CD4-positive, alpha-beta T cell (primary cell): ENCODE results near the gene GTPBP2. TPM values are rescaled to one million over a fixed set of nuclear protein-coding genes. Genes with fewer than 3 reads are reported as not detected.
"Not testable (repeated sequence)": the region's sequence is repeated elsewhere in the genome, so short reads cannot be mapped to it uniquely, and the experiment has no call there.

Source experiments
- ATAC-seq: fragments of 200-7000 bp; cut with Tn5 transposase; one replicate; pipeline ENCODE4 v1.10.0; 2022; ENCODE audit warnings: mild to moderate bottlenecking; ENCODE audit not compliant: poor library complexity
- CTCF ChIA-PET: fragments of 350-600 bp; sonication (Branson Sonifier 250); formaldehyde crosslinking; loops from one replicate; lab custom pipeline; 2021; ENCODE audit warnings: antibody characterized with exemption, inconsistent platforms; lab: Charles Lee
- POLR2A ChIA-PET: fragments of 350-600 bp; sonication (Branson Sonifier 250); formaldehyde crosslinking; loops from one replicate; lab custom pipeline; 2021; ENCODE audit warnings: antibody characterized with exemption, inconsistent platforms; lab: Charles Lee
- DNase-seq, 14 experiments: peaks; one replicate each; pipeline ENCODE4 v3.0.0-alpha.2; 2013 to 2020; ENCODE audit warnings: mixed read lengths in 2 of 14
- H3K27ac ChIP-seq, 2 donors: one replicate each; pipeline versions ENCODE4 v1.5.1 to v1.7.0; 2013; ENCODE audit warnings: low read length in 2 of 2, low read depth in 1 of 2, mild to moderate bottlenecking in 1 of 2
- H3K27me3 ChIP-seq, 2 experiments: 1 replicate in 1 of 2; 2 replicates in 1 of 2; pipeline versions ENCODE4 v1.6.1 to v1.7.0; 2013; ENCODE audit warnings: low read length in 2 of 2, control low read depth in 1 of 2, mild to moderate bottlenecking in 1 of 2, moderate library complexity in 1 of 2; ENCODE audit not compliant: insufficient read depth in 2 of 2, control insufficient read depth in 1 of 2
- H3K36me3 ChIP-seq: one replicate; pipeline ENCODE4 v1.6.1; 2013; ENCODE audit warnings: low read length, control low read depth; ENCODE audit not compliant: insufficient read depth
- H3K4me1 ChIP-seq: one replicate; pipeline ENCODE4 v1.6.1; 2013; ENCODE audit warnings: low read length, control low read depth; ENCODE audit not compliant: insufficient read depth
- H3K4me3 ChIP-seq: one replicate; pipeline ENCODE4 v1.5.1; 2013; ENCODE audit warnings: mild to moderate bottlenecking, low read length, moderate library complexity
- H3K9me3 ChIP-seq, 2 experiments: 1 replicate in 1 of 2; 2 replicates in 1 of 2; pipeline versions ENCODE4 v1.6.1 to v1.7.0; 2013; ENCODE audit warnings: low read length in 2 of 2, mild to moderate bottlenecking in 2 of 2, control low read depth in 1 of 2, moderate library complexity in 1 of 2; ENCODE audit not compliant: control insufficient read depth in 1 of 2, insufficient read depth in 1 of 2
- H3K27ac Mint-ChIP-seq: one replicate; pipeline ENCODE4 v1.8.0; 2020; ENCODE audit warnings: mixed read lengths
- H3K27me3 Mint-ChIP-seq: one replicate; pipeline ENCODE4 v1.8.0; 2021; ENCODE audit warnings: mixed read lengths
- H3K36me3 Mint-ChIP-seq: one replicate; pipeline ENCODE4 v1.8.0; 2021; ENCODE audit warnings: low read depth, mixed read lengths
- H3K4me1 Mint-ChIP-seq: one replicate; pipeline ENCODE4 v1.8.0; 2021; ENCODE audit warnings: low read depth, mixed read lengths
- H3K4me3 Mint-ChIP-seq: one replicate; pipeline ENCODE4 v1.8.0; 2020; ENCODE audit warnings: mild to moderate bottlenecking, mixed read lengths
- H3K9me3 Mint-ChIP-seq: one replicate; pipeline ENCODE4 v1.8.0; 2020; ENCODE audit warnings: mixed read lengths
- CTCF ChIP-seq: fragments of 200-600 bp; IDR thresholded peaks from one replicate; pipeline ENCODE4 v1.8.0; 2022; ENCODE audit warnings: antibody characterized with exemption, mild to moderate bottlenecking
- intact Hi-C, 2 experiments: fragments of 100-400 bp; cut with DNase I in 1 of 2; cut with micrococcal nuclease in 1 of 2; formaldehyde crosslinking; loops; one replicate each; pipeline versions ENCODE4 v1.15.1 to v1.9.0; 2023 to 2025; cut with DNase I, micrococcal nuclease
- total RNA-seq, 174 experiments: library from RNA in 2 of 174; stranded (reverse) in 2 of 174; gene quantifications; one replicate each; pipeline ENCODE4 v1.2.3 and lab custom pipeline; 2021 to 2026

Gene GTPBP2
- total RNA-seq, 2 experiments from 2014 or later = 31.5 to 33.9 TPM

GRCh38 chr6:43634702-43635303 lies 5.7 kb upstream of the GTPBP2 start:
- peaks cover 51% of the 10 kb centered on the region for H3K4me1 ChIP-seq
- no peak overlapping the region for H3K4me3 ChIP-seq
- no peaks in the 10 kb centered on the region for H3K9me3 ChIP-seq
- H3K27ac ChIP-seq = no peak overlapping the region
- ATAC-seq (no peak), DNase-seq (no peak)
- peaks cover 13% of the 10 kb centered on the region for H3K36me3 ChIP-seq
- ChIA-PET POLR2A (interaction anchor here (0.6 to 2.1 kb wide), 5 partner anchors 10 to 464 kb away, joined by 3 to 19 read pairs (median 4); partner anchors contain the start of gene RSPH9), CTCF (interaction anchor here (1.1 kb wide), 1 partner anchor 33 kb away, joined by 3 read pairs; no protein-coding TSS in a partner anchor)
- H3K27me3 ChIP-seq = no peaks in the 10 kb centered on the region
- H3K4me3 Mint-ChIP-seq = peak overlapping the region; percentile 95
- H3K9me3 Mint-ChIP-seq = no peaks in the 10 kb centered on the region
- intact Hi-C loops = loop anchor here in 1 of 2 experiments (10.0 kb wide), 1 partner anchor 590 kb away; the partner anchor contains the start of gene SLC29A1
- TF ChIP-seq CTCF = no peak
- peaks cover 45% of the 10 kb centered on the region for H3K4me1 Mint-ChIP-seq
- peaks cover 27% of the 10 kb centered on the region for H3K36me3 Mint-ChIP-seq
- no peaks in the 10 kb centered on the region for H3K27me3 Mint-ChIP-seq
- peak overlapping the region; percentile 97 for H3K27ac Mint-ChIP-seq

DNA sequence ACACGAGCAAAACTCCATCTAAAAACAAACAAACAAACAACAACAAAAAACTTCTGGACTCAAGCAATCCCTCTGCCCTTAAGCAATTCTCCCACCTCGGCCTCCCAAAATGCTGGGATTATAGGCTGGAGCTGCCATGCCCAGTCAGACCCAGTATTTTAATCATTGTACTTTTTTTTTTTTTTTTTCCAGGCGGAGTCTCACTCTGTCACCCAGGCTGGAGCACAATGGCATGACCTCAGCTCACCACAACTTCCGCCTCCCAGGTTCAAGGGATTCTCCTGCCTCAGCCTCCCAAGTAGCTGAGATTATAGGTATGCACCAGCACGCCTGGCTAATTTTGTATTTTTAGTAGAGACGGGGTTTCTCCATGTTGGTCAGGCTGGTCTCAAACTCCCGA lies 3.9 kb upstream of the GTPBP2 start:
- H3K27ac Mint-ChIP-seq, H3K4me3 ChIP-seq, ATAC-seq, H3K4me3 Mint-ChIP-seq, H3K27ac ChIP-seq, H3K9me3 Mint-ChIP-seq, H3K27me3 Mint-ChIP-seq, H3K27me3 ChIP-seq, POLR2A ChIA-PET, DNase-seq, H3K36me3 ChIP-seq, H3K9me3 ChIP-seq: not testable (repeated sequence)
- intact Hi-C loops = loop anchor here in 1 of 2 experiments (10.0 kb wide), 1 partner anchor 592 kb away; the partner anchor contains the start of gene SLC29A1
- H3K4me1 ChIP-seq = peaks cover 50% of the 10 kb centered on the region
- CTCF ChIA-PET = interaction anchor here (0.6 kb wide), 1 partner anchor 34 kb away, joined by 3 read pairs; no protein-coding TSS in a partner anchor
- Mint-ChIP-seq H3K36me3 (peaks cover 20% of the 10 kb centered on the region), H3K4me1 (peaks cover 48% of the 10 kb centered on the region)

DNA sequence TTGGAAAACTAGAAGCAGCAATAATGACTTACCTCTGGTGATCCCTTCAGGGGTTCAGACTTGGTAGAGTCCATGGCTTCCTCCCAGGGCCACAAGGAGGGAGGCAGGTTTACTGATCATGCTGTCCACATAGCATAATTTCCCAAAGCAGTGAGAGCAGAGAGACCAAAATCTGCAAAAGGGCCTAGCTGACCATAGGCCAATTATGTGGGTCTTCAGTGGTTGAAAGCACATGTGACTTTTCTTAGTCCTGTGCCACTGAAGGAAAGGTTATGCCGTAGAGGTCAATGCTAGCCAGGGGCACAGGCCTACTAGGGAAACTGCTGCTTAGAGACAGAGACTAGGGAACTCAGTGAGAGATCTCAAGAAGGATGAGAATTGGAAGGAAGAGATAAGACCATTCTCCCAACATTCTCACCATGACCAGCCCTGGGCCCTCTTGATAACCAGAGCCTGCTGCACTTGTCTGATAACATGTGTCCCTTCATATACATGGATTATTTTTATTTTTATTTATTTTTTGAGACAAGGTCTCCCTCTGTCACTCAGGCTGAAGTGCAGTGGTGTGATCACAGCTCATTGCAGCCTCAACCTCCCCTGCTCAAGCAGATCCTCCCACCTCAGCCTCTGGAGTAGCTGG lies 2.0 kb upstream of the GTPBP2 start:
- intact Hi-C loops = loop anchor here in 1 of 2 experiments (10.0 kb wide), 1 partner anchor 594 kb away; the partner anchor contains the start of gene SLC29A1
- POLR2A ChIA-PET = no interaction called here
- no peaks in the 10 kb centered on the region for H3K27me3 Mint-ChIP-seq

More for the DNA sequence above, 2.0 kb upstream of the GTPBP2 start:
- H3K27me3 ChIP-seq = no peaks in the 10 kb centered on the region
- peak overlapping the region; percentile 81 for H3K4me3 Mint-ChIP-seq
- peak overlapping the region; percentile 62 for H3K27ac Mint-ChIP-seq
- DNase-seq (peak in 1 of 14 experiments; percentile 16), ATAC-seq (no peak)
- no peak for TF ChIP-seq CTCF
- CTCF ChIA-PET = interaction anchor here (0.8 kb wide), 1 partner anchor 35 kb away, joined by 3 read pairs; no protein-coding TSS in a partner anchor
- no peak overlapping the region for H3K4me3 ChIP-seq
- H3K9me3 Mint-ChIP-seq = no peaks in the 10 kb centered on the region
- H3K27ac ChIP-seq = no peak overlapping the region
- peaks cover 3% of the 10 kb centered on the region for H3K36me3 ChIP-seq
- no peaks in the 10 kb centered on the region for H3K9me3 ChIP-seq
- peaks cover 25% of the 10 kb centered on the region for H3K36me3 Mint-ChIP-seq
- peaks cover 46% of the 10 kb centered on the region for H3K4me1 ChIP-seq
- H3K4me1 Mint-ChIP-seq = peaks cover 55% of the 10 kb centered on the region
